ENCODE results near the gene FBXL22.
"Not testable (repeated sequence)": the region's sequence is repeated elsewhere in the genome, so short reads cannot be mapped to it uniquely, and the experiment has no call there.

FBXL22 gene

DNA sequence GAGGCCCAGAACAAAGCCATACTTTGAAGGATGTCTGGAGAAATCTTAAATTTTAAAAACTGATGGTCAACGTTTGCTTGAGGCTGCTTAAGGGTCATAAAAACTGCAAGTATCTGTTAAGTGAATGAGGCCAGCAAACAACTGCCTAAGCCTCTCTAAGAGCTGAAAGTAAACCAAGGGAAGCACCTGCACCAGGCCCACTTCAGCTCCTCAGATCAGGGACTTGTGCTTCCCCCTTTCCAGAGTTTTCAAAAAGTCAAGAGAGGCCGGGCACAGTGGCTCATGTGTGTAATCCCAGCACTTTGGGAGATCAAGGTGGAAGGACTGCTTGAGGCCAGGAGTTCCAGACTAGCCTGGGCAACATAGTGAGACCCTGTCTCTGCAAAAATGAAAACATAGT, 9.1 kb downstream of the FBXL22 start:
- DNase-seq = no peak
- in situ Hi-C loops (cut with MboI; ENCODE audit: low pct_unique_long_range_greater_than_20kb, low sequenced_read_pairs) = loop anchor here (25.0 kb wide), 1 partner anchor 456 kb away; no protein-coding TSS in a partner anchor

DNA sequence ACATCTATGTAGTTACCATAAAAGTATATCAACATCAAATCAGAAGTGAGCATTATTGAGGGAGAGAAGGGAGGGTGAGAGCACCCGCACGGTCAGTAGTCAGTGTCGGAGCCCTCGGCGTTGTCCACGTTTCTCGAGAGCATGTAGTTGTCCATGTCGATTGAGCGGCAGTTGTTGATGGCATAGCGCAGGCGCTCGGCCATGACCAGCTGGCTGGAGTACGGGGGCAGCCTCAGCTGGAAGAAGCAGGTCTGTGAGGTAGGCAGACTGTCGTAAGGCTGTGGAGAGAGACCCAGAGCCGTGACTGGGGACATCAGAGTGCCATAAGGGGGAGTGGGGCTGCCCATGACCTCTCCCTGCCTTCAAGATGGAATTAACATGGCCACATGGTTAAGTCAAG, 11.8 kb downstream of the FBXL22 start:
- DNase-seq = no peak
- in situ Hi-C loops (cut with MboI; ENCODE audit: low pct_unique_long_range_greater_than_20kb, low sequenced_read_pairs) = loop anchor here (25.0 kb wide), 1 partner anchor 453 kb away; no protein-coding TSS in a partner anchor

DNA sequence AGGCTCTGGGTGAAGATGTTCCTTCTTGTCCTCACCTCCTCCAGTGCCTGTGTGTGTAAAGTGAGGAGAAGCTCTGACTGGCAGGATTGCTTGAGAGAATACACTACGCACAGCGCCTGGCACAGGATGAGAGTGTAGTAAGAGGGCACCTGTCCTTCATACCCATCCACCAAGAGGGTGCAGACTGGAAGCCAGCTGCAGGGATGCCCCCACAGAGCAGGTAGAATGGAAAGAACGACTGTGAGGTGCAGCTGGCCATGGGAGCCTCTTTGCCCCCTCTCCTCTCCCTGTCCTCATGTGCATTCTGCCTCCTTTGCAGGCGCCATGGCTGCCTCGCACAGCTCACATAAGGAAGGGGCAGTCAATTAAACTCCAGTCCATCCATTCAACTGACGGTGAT, 12.3 kb downstream of the FBXL22 start:
- in situ Hi-C loops (cut with MboI; ENCODE audit: low pct_unique_long_range_greater_than_20kb, low sequenced_read_pairs) = loop anchor here (25.0 kb wide), 1 partner anchor 453 kb away; no protein-coding TSS in a partner anchor

DNA sequence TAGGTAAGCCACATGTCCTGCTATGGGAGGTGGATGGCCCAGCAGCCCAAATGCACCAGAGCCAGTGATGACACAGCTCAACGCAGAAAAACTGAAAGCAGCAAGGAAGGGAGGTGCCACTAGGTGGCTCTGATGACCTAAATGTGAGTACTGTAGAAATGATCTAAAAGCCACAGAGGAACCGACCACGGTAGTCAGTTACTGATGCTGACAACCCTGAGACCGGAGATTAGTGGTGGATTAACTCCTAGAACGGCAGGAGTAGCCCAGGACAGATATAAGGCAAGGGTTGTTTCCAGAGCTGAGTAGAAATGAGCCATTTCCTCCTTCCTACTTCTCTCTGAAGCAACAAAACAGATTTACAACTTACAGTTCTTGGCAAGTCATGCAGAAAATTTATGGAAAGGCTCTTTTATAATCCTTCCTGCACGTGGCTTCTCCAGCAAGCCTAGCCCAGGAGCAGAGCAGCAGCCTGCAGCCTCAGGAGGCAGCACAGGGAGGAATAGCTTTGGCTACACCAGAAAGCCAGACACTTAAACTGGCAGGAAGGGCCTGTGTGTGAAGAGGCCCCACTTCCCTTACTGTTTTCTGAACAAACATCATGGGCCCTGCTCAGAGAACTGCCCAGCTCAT, 13.1 kb downstream of the FBXL22 start:
- peak; percentile 99 for DNase-seq

More for the DNA sequence above, 12.3 kb downstream of the FBXL22 start:
- no peak for DNase-seq

DNA sequence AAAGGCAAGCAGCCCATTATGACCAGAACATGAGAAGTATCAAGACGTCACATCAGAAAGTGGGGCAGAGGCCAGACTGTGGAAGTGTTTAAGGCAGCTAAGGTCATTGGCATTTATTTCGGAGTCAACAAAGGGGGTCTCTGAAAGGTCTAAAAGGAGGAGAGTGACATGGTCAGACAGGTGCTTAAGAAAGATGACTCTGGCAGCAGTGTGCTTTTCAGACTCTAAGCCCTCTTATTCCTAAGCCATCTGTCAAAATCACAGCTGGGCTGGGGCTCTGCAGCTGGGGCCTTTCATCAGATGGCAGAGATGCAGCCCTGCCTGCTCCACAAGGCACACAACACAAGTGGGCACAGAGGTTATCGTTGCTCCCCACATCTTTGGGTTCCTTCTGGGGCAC, 14.0 kb downstream of the FBXL22 start:
- in situ Hi-C loops (cut with MboI; ENCODE audit: low pct_unique_long_range_greater_than_20kb, low sequenced_read_pairs) = loop anchor here (25.0 kb wide), 1 partner anchor 451 kb away; no protein-coding TSS in a partner anchor
- no peak for DNase-seq

More for the DNA sequence above, 13.1 kb downstream of the FBXL22 start:
- in situ Hi-C loops (cut with MboI; ENCODE audit: low pct_unique_long_range_greater_than_20kb, low sequenced_read_pairs) = loop anchor here (25.0 kb wide), 1 partner anchor 452 kb away; no protein-coding TSS in a partner anchor

DNA sequence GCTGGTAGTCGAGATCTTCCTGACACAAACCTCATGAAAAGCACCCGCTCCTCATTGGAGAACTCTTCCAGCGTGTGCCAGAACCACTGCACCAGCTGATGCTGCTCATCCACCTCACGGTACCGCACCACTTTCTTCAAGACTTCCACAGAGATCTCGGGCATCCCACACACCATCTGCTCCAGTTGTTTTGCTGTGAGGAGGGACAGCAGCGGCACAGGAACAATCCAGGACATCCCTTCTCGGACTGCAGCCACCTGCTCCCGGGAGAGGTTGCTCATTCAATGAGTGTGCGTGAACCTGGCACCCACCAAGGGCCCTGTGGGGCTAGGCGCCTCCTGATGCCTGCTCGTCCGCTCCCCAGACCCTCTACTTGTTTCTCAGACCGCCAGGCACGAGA, 15.1 kb downstream of the FBXL22 start:
- in situ Hi-C loops (cut with MboI; ENCODE audit: low pct_unique_long_range_greater_than_20kb, low sequenced_read_pairs) = loop anchor here (25.0 kb wide), 1 partner anchor 450 kb away; no protein-coding TSS in a partner anchor
- DNase-seq = no peak

DNA sequence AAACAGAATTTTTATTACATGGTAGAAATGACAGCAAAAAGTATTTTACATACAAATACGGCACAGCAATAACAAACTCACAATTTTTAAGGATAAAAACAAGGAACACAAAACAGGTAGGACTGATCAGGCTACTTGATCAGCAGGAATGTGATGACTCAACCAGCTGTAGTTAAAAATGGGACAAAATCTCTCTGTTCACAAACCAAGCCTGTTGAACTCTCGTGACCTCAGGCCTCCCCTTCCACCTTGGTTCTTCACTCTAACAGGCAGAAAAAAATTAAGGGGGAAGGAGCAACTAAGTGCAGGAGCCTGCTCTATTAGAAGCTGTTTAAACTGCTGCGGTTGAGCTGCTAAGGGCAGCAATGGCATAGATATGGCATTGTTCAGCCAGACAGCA, 18.7 kb downstream of the FBXL22 start:
- no peak for DNase-seq
- in situ Hi-C loops (cut with MboI; ENCODE audit: low pct_unique_long_range_greater_than_20kb, low sequenced_read_pairs) = loop anchor here (25.0 kb wide), 1 partner anchor 446 kb away; no protein-coding TSS in a partner anchor

DNA sequence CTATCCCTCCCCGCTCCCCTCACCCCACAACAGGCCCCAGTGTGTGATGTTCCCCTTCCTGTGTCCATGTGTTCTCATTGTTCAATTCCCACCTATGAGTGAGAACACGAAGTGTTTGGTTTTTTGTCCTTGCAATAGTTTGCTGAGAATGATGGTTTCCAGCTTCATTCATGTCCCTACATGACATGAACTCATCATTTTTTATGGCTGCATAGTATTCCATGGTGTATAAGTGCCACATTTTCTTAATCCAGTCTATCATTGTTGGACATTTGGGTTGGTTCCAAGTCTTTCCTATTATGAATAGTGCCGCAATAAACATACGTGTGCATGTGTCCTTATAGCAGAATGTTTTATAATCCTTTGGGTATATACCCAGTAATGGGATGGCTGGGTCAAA, 20.0 kb downstream of the FBXL22 start:
- in situ Hi-C loops (cut with MboI; ENCODE audit: low pct_unique_long_range_greater_than_20kb, low sequenced_read_pairs) = loop anchor here (25.0 kb wide), 1 partner anchor 445 kb away; no protein-coding TSS in a partner anchor

DNA sequence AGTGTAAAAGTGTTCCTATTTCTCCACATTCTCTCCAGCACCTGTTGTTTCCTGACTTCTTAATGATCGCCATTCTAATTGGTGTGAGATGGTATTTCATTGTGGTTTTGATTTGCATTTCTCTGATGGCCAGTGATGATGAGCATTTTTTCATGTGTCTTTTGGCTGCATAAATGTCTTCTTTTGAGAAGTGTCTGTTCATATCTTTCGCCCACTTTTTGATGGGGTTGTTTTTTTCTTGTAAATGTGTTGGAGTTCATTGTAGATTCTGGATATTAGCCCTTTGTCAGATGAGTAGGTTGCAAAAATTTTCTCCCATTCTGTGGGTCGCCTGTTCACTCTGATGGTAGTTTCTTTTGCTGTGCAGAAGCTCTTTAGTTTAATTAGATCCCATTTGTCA, 20.4 kb downstream of the FBXL22 start:
- in situ Hi-C loops (cut with MboI; ENCODE audit: low pct_unique_long_range_greater_than_20kb, low sequenced_read_pairs) = loop anchor here (25.0 kb wide), 1 partner anchor 445 kb away; no protein-coding TSS in a partner anchor
- DNase-seq = not testable (repeated sequence)

More for the DNA sequence above, 20.0 kb downstream of the FBXL22 start:
- DNase-seq = not testable (repeated sequence)

DNA sequence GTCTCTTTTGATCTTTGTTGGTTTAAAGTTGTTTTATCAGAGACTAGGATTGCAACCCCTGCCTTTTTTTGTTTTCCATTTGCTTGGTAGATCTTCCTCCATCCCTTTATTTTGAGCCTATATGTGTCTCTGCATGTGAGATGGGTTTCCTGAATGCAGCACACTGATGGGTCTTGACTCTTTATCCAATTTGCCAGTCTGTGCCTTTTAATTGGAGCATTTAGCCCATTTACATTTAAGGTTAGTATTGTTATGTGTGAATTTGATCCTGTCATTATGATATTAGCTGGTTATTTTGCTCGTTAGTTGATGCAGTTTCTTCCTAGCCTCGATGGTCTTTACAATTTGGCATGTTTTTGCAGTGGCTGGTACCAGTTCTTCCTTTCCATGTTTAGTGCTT, 23.6 kb downstream of the FBXL22 start:
- in situ Hi-C loops (cut with MboI; ENCODE audit: low pct_unique_long_range_greater_than_20kb, low sequenced_read_pairs) = loop anchor here (25.0 kb wide), 1 partner anchor 442 kb away; no protein-coding TSS in a partner anchor
- DNase-seq = not testable (repeated sequence)

DNA sequence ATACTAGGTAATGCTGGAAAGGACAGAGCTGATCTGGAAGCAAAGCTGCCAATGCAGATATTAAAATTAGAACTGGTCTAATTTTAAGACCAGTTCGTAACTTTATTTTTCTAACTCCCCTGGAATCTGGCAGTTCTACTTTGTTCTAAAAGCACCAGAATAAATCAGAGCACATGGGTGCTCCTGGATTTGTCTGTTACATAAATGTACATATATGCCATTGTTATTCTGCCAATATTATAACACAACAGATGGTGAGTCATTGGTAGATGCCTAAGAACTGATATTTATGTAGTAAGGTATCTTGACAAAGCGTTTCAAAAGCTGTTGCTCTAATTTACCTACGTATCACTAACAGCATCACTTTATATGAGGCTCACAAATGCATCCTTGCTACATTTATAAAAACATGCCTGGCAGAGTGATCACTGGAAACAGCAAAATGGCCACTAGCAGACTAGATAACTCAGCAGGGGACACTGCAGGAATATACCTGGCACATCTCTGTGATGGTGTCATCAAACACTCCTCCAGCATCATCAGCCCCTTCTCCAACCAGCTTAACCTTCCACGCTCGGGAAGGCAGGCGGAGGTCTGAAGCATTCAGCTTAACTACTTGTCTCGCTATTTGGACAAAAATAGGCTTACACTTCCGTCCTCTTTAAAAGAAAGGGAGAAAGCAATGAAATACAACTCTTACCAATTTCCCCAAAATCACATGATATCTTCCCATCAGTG, 26.2 kb downstream of the FBXL22 start:
- in situ Hi-C loops (cut with MboI; ENCODE audit: low pct_unique_long_range_greater_than_20kb, low sequenced_read_pairs) = loop anchor here (25.0 kb wide), 1 partner anchor 439 kb away; no protein-coding TSS in a partner anchor
- DNase-seq = no peak

DNA sequence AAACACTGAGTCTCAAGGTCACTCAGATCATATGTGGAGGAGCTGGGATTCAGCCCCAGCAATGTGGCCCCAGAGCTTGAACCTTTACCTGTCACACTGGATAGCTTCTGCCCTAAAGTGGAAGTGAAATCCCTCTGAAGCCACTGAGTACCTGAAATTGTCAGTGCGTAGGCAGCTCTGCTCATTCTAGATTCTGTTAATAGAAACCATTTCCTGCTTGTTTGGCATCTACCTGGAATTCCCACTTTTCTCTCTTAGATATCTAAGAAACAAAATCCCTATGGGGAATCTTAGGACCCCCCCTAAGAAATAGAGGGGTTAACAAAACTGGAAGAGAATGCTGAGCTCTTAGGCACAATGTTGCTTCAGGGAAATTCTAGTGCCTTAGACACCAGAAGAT, 29.8 kb downstream of the FBXL22 start:
- in situ Hi-C loops (cut with MboI; ENCODE audit: low pct_unique_long_range_greater_than_20kb, low sequenced_read_pairs) = no loop called here
- DNase-seq = no peak

DNA sequence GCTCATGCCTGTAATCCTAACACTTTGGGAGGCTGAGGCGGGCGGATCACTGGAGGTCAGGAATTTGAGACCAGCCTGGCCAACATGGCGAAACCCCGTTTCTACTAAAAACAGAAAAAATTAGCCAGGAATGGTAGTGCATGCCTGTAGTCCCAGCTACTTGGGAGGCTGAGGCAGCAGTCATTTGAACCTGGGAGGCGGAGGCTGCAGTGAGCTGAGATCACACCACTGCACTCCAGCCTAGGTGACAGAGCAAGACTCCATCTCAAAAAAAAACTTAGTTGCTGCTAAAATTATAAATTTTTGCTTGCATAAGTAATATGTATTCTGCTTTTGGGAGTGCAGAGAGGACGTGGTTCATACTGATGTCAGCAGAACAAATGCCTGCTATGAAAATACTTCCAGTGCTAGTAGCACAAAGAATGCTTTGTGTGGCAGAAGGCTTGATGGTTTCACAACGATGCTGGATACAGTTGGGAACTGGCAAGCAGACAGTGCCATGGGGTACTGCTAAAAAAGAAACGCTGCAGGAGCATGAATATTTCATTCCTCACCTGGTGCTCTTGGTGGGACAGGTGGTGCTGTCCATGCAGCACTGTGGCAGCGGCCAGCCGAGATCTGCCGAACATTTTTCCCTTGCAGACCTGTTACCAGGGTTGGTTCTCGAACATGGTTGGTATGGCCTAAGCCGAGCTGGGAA, 31.1 kb downstream of the FBXL22 start:
- in situ Hi-C loops (cut with MboI; ENCODE audit: low pct_unique_long_range_greater_than_20kb, low sequenced_read_pairs) = no loop called here
- no peak for DNase-seq

DNA sequence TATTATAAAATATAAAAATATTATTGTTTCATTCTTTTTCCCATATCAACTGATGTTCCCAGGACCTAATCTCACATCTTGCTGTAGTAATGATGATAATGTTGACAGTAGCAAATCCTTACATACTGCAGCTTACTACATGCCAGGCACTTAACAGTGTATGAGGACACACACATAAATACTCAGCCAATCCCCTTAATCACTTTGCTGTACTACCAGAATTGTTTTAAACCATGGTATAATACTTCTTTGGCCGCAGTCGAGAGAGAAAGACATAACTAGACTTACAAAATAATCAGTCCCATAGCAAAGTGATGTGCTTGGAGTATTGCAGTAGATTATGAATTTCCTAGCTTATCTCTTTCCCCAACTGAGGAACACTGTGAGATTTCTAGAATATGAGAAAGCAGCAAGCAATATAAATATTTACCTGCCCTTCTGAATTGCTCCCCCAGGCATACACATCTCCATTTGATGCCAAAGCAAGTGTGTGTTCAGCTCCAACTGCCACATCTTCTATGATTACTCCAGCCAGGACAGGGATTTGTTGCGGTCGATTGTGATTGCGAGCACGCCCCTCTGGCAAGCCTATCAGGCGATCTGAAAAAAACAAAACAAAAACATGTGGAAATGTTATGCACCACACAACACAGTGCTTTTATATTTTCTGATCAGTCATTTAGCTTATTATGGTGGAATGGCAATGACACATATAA, 33.0 kb downstream of the FBXL22 start:
- in situ Hi-C loops (cut with MboI; ENCODE audit: low pct_unique_long_range_greater_than_20kb, low sequenced_read_pairs) = no loop called here
- DNase-seq = no peak

DNA sequence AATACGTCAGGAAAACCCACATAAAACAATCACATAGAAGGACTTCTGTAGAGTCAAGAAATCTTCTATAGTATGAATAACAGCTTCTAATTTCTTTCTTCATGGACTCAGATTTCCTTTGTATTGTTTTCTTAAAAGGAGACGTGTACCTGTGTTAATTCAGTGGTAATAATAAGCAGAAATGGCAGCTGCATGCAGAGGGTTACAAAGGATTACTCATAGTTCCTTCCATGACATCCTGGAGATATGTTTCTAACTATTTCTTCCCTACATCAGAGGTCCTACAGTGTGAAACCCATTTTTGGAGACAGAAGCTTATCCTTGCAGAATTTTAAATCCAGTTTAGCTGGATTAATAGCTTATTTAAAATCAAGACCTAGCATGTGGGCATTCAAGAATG, 36.1 kb downstream of the FBXL22 start:
- in situ Hi-C loops (cut with MboI; ENCODE audit: low pct_unique_long_range_greater_than_20kb, low sequenced_read_pairs) = no loop called here
- no peak for DNase-seq

DNA sequence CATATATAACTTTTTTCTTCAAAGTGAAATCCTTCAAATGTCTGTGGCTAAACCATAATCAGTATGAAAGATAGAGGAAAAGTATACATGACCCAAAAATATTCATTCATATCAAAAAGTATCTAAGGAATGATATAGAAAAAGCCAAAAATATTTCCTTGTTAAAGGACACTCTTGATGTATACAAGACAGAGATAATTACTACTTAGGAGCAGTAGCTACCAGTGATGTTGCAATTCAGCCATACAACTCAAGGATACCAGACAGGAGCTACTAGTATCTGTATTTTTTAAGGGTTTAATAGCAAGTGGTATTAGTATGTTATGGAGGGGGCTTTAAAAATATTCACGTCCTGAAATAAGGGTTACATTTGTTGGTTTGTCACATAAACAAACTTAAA, 37.0 kb downstream of the FBXL22 start:
- in situ Hi-C loops (cut with MboI; ENCODE audit: low pct_unique_long_range_greater_than_20kb, low sequenced_read_pairs) = no loop called here
- DNase-seq = no peak

DNA sequence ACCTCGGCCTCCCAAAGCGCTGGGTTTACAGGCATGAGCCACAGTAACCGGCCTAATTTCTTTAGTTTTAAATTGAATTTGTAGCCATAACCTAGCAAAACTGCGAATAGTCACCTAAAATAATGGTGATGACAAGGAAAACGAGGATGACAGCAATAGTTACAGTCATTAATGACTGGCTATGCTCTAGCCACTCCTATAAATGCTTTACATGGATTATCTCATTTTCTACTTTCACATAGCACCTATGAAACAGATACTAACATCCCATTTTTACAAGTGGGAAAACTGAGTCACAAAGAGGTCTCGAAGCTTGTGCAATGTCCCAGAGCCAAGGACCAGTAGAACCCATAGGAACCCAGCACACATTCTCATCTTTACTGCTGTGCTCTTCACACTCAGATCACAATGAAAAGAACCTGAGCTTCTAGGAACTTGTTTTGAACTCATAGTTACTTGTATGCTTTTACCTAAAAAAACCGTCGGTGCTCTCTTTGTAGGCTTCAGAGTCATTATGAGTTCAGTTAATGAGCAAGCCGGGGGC, 39.4 kb downstream of the FBXL22 start:
- DNase-seq = no peak
- in situ Hi-C loops (cut with MboI; ENCODE audit: low pct_unique_long_range_greater_than_20kb, low sequenced_read_pairs) = no loop called here

DNA sequence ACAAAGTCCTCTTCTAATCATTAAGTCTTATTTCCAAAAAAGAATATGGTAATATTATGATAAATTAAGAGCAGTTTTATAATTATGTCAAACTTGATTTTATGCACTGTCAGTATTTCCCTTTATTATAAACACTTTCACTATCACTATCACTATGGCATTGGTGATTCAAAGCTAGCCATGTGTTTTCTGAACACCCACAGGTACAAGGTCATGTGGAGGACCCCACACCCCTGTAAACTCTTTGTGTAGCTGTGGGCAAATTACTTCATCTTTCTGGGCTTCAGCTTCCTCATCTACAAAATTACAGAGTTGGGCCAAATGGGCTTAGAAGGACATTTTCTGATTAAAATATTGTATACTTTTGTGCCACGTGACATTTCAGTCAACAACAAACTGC, 41.7 kb downstream of the FBXL22 start:
- DNase-seq = no peak
- in situ Hi-C loops (cut with MboI; ENCODE audit: low pct_unique_long_range_greater_than_20kb, low sequenced_read_pairs) = no loop called here

DNA sequence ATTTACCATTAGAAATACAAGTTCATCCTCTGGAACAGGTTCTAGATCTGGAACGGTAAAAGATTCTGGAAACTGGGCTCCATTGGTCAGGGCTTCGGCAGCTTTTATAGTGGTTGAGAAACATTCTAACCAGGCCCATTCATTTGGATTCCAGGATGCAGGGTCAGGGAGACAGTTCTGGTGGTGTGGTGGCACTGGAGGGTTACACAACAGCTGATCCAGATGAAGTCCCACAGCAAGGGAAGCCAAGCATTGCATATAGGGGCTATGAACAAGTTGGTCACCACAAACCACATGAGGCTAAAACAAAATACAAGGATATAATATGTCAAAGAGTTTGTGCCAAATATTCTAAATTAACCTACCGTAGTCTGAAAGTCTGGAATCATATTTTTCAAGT, 43.0 kb downstream of the FBXL22 start:
- in situ Hi-C loops (cut with MboI; ENCODE audit: low pct_unique_long_range_greater_than_20kb, low sequenced_read_pairs) = no loop called here
- no peak for DNase-seq

Measured in KBM-7 (cell line).